ENCODE results near the gene CAPN10.

Gene CAPN10

GRCh38 chr2:240624011-240624949 is 37.7 kb downstream of the CAPN10 start:
- DNase-seq (ENCODE audit: low spot score), result no peak

GRCh38 chr2:240624950-240625621 is 38.6 kb downstream of the CAPN10 start, which contains the start of gene GPR35:
TSS of gene GPR35 (plus strand) at chr2:240625480. CDS start at chr2:240629953, 4,473 bp downstream.
- peak; percentile 91 for DNase-seq (ENCODE audit: low spot score)

- DNase-seq (ENCODE audit: low spot score), result no peak
Observed at GRCh38 chr2:240626531-240627300, 40.2 kb downstream of the CAPN10 start.

GRCh38 chr2:240627736-240628506 is 41.4 kb downstream of the CAPN10 start:
- DNase-seq (ENCODE audit: low spot score), result no peak

GRCh38 chr2:240628507-240628807 is 41.9 kb downstream of the CAPN10 start:
- no peak for DNase-seq (ENCODE audit: low spot score)

GRCh38 chr2:240628808-240629618 is 42.5 kb downstream of the CAPN10 start:
- DNase-seq (ENCODE audit: low spot score), result no peak

GRCh38 chr2:240629619-240629967 is 43.1 kb downstream of the CAPN10 start:
- no peak for DNase-seq (ENCODE audit: low spot score)

GRCh38 chr2:240629968-240630770 is 43.6 kb downstream of the CAPN10 start:
- DNase-seq (ENCODE audit: low spot score), result no peak

- no peak for DNase-seq (ENCODE audit: low spot score)
Observed at GRCh38 chr2:240630771-240631547, 44.4 kb downstream of the CAPN10 start.

- no peak for DNase-seq (ENCODE audit: low spot score)
Observed at GRCh38 chr2:240631548-240632305, 45.2 kb downstream of the CAPN10 start.

- DNase-seq (ENCODE audit: low spot score), result no peak
Observed at GRCh38 chr2:240632306-240632721, 45.8 kb downstream of the CAPN10 start.

GRCh38 chr2:240635121-240635997 is 48.8 kb downstream of the CAPN10 start:
- no peak for DNase-seq (ENCODE audit: low spot score)

- DNase-seq (ENCODE audit: low spot score), result no peak
Observed at GRCh38 chr2:240635998-240636547, 49.5 kb downstream of the CAPN10 start.

GRCh38 chr2:240636563-240637115 is 50.1 kb downstream of the CAPN10 start:
- no peak for DNase-seq (ENCODE audit: low spot score)

GRCh38 chr2:240637116-240637900 is 50.8 kb downstream of the CAPN10 start:
- DNase-seq (ENCODE audit: low spot score), result no peak

GRCh38 chr2:240637901-240638345 is 51.4 kb downstream of the CAPN10 start:
- no peak for DNase-seq (ENCODE audit: low spot score)
